Subcutaneous adipose tissue (tissue), 4 donors: ENCODE results near the gene POC5. TPM values are rescaled to one million over a fixed set of nuclear protein-coding genes. Genes with fewer than 3 reads are reported as not detected.

ENCODE experiments used
- total RNA-seq, 4 donors: library from RNA; depleted of rRNA; stranded (reverse); fragments of >200 nt; gene quantifications; one replicate each; pipeline ENCODE4 v1.1.0, GENCODE V29; 2016
- TF ChIP-seq, protein P1 (sequence below): fragments of 450-650 bp; IDR thresholded peaks from one replicate; pipeline ENCODE4 v1.5.1; 2016; ENCODE audit warnings: low read depth, mild to moderate bottlenecking, control low read depth, antibody characterized with exemption, moderate library complexity

The POC5 gene
- total RNA-seq, 4 donors from 2014 or later, result 10.9 to 17.8 (median 14.9) TPM

DNA sequence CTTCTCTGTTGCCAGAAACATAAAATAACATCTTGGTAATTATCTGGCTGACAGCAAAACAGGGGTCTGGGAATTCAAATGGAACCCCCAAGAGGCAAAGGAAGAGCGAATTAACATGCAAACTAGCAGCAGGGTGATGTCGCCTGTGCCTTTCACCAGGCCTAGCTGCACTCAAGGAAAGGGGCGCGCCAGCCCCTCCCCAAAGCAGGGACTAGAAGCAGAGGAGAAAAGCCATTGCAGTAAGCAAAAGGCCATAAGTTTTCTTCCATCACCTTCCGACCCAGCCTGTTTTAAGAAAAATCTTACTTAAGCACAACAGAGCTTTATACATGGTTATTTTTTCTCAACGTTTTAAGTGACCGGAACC is 539 bp downstream of the POC5 start:
- TF ChIP-seq, protein P1, sequence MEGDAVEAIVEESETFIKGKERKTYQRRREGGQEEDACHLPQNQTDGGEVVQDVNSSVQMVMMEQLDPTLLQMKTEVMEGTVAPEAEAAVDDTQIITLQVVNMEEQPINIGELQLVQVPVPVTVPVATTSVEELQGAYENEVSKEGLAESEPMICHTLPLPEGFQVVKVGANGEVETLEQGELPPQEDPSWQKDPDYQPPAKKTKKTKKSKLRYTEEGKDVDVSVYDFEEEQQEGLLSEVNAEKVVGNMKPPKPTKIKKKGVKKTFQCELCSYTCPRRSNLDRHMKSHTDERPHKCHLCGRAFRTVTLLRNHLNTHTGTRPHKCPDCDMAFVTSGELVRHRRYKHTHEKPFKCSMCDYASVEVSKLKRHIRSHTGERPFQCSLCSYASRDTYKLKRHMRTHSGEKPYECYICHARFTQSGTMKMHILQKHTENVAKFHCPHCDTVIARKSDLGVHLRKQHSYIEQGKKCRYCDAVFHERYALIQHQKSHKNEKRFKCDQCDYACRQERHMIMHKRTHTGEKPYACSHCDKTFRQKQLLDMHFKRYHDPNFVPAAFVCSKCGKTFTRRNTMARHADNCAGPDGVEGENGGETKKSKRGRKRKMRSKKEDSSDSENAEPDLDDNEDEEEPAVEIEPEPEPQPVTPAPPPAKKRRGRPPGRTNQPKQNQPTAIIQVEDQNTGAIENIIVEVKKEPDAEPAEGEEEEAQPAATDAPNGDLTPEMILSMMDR, result no peak

GRCh38 chr5:75712091-75712490 is 5.1 kb downstream of the POC5 start:
- TF ChIP-seq, protein P1, result no peak

DNA sequence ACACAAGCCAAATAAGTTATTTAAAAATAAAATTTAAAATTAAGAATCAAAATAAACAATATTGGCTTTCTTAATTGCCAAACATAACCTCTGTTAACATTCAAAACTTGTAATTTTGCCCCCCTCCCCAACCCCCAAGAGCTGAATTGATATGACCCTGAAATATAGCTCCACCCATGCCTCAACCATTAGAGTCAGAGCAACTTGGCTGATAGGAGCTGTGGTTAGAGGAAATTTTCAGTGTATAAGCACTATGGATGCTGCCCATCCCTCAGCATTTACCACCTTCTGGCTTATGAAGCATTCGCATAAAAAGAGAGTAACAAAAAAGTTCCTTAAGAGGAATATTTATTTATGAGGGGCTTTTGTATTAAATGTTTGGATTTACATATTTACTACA is 6.1 kb downstream of the POC5 start:
- TF ChIP-seq, protein P1, result no peak

- TF ChIP-seq, protein P1, result no peak
Measured at GRCh38 chr5:75710637-75711036, 6.6 kb downstream of the POC5 start.

DNA sequence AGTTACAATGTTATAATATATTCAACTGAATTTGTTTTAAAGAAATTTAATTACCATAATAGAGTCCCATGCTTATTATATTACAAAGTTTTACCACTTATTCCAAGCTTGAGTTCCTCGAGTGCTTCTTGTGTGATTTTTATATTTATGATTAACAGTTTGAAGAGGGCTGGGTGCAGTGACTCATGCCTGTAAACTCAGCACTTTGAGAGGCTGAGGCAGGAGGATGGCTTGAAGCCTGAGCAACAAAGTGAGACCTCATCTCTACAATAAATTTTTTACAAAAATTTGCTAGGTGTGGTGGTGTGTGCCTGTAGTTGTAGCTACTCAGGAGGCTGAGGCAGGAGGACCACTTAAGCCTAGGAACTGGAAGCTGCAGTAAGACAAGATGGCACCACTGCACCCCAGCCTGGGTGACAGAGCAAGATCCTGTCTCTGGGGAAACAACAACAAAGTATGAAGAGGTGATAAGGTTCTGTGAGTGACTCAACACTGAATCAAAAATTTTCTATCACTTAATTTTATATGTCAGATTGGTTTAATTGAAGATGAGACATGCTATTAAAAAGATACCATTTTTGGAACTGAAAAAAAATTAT is 9.2 kb downstream of the POC5 start:
- TF ChIP-seq, protein P1, result no peak

- TF ChIP-seq, protein P1, result no peak
Measured at GRCh38 chr5:75706775-75707174, 10.5 kb downstream of the POC5 start.

DNA sequence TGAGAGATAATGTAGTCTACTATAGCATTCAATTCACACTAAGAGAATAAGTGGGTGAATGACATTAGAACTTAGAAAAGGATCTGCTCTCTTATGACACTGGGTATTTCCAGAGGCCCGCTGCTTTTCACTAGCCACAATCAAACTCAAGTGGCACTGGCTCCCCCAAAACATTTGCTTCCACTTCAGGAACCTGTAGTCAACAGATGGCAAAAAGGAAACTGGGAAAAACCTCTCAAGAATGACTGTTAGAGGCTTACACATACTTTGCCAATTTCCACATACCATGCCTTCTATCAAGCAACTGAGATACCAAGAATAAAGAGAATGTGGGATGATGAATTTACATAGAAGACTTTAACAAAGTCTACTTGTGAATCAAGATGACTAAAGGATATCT is 11.2 kb downstream of the POC5 start:
- TF ChIP-seq, protein P1, result no peak
